GM21737 (cell line): ENCODE results near the gene RGL2.

ENCODE experiments used
- ATAC-seq: cut with Tn5 transposase; IDR thresholded peaks from one replicate; pipeline ENCODE4 v1.9.1; 2021; ENCODE audit warnings: mild to moderate bottlenecking, moderate library complexity; ENCODE audit not compliant: unreplicated experiment

The RGL2 gene

DNA sequence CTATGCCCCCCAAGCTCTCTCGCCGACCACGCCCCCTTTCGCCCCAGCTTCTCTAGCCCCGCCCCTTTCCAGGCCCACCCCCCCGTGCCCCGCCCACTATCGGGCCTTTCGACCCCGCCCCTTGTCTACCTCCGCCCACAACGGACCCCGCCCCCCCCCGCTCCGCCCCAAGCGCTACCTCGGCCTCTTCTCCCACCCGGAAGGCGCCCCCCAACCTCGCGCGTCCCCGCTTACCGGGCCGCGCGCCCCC is 18.6 kb upstream of the RGL2 start:
- ATAC-seq: no peak

DNA sequence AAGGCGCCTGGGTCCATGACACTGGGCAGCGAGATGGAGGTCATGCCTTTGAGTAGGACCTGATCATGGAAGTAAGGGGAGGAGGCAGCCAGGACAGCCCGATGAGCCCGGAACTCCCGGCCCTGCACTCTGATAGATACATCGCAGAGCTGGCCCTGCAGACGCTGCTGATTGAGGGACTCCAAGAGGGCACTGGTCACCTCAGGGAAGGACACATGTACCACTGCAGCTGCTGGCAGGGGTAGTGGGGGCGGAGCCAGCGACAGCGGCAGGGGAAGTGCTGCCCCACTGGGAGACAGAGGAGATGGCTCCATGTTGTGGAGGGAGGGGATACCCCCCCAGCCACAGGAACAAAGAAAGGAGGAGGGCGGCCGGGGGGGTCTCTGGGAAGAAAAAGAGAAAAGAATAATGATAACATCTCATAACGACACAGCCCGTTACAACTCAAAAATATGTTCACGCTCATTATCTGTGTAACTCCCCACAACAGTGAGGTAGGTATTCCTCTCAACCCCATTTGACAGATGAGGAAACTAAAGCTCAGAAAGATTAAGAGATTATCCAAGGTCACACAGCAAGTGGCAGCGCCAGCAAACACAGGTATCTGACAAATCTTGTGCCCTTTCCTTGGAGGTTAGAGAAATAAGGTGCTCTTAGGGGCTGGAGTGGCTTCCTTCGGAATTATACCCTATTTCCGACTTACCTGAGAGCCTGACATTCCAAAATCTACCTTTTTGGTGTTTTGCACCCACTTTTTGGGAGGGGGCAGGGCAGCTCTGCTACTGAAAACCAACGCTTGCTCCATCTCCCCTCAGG is 18.1 kb upstream of the RGL2 start:
- no peak for ATAC-seq

DNA sequence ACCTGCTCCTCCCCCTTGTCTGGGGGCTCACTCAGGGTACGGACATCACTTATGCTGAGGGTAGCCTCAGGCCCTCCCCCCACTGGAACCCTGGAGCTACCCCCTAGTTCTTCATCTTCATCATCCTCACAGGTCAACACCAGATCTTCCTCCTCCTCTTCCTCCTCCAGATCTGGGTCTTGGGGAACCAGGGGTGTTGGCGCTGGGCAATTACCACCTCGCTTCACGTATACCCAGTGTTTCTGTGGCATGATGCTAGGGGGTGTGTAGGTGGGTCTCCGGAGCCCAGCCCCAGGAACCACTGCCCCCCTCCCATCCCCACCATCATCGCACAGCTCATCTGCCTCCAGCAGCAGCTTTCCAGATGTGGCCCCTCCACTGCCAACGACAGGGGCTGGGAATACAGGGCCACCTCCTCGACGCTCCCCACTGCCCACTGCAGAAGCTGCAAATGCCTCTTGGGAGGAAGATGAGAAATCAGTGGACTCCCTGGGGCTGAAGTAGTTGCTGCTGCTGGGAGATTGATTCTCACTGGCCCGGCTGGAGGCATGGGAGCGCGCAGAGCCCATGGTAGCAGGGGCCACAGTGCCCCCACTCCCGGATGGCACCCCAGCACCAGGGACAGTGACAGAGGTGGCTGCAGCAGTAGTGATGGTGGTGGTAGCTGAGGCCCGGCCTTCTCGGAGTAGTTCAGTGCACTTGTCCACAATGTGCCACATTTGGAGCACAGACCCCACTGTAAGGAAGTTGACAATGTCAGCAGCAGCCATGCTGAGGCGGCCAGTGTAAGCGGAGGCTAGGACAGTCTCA is 17.3 kb upstream of the RGL2 start:
- no peak for ATAC-seq

DNA sequence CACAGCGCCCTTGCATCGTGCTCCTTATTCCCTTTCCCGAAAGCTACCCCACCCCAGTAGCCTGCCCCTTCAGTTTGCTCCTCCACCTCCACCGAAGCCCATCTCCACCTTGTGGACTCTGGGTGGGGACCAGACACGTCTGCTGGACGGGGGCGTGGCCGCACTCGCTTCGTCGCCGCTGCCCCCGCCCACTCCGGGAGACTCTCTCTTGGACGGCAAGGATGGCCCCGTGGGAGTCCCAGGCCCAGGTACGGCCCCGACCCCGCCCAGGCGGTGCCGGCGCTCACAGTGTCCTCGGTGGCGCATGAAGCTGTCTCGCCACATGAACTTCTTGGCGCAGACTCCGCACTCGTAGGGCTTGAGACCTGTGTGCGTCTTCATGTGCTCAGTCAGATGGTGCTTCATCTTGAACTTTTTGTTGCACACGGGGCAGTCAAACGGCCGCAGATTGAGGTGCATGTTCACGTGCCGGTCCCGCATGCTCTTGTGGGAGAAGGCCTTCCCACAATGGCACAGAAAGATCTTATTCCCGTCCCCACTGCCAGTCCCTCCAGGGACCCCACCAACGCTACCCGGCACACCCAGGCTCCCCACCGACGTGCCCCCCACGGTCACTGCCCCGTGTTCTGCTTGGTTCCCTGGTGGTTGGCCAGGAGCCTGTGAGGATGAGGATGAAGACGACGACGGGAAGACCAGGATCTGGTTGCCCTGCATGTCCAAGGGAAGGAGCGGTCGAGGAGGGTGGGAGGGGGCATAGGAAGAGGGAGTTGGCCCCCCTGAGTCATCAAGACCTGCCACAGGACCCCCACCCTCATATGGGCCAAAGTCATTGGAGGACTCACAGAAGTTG is 16.4 kb upstream of the RGL2 start:
- no peak for ATAC-seq

DNA sequence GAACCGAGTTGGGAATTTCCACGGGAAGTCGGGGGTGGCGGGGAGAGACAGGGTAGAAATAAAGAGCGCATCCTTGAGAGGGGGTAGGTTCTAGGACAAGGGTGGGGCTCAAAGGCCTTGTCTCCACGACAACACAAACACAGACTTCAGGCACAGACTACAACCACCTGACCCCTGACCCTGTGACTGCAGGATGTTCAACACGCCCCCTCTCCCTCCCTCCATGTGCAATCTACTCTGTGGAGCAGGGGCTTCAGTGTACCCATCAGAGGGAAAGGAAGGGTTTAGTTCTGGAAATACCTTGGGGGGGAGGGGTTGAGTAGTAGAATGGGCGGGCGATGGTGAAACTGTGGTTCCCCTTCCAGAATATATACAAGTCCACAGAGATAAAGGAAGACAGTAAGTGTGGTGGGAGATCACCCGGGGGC is 15.8 kb upstream of the RGL2 start:
- no peak for ATAC-seq

DNA sequence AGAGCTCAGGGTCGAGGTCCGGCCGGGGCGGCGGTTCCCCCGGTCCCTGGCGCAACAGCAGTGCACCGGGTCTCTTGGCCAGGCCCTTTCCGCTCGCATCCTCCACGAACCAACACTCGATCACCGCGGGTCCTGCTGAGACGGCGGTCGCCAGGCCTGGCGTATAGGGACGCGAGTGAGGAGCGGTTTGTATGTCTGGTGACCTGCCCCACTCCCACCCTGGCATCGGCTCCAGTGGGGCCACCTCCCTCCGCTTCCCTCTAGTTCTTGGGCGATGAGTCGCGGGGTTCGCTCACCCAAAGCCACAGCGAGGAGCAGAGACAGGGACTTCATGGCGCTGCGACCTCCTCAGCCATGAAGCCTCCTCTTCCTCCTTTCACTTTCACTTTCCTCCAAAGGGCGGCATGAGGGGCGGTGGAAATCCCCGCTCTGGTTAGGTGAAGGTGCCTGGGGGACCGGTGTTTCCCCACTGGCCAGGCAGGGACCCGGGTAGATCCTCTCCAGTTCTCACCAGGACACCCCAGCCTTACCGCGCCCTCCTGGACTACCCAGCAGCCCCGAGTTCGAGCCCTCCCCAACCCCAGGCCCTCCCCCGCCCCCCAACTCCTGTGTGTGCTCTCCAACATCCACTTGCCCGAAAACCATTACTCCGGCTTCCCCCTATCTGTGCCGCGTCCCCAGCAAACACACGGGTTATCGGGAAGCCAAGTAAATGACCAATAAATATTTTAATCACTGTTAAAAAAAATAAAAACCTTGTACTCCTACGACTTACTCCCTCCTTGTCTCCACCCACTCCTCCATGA is 15.2 kb upstream of the RGL2 start, which contains the start of gene TAPBP:
Gene TAPBP, minus strand, starts transcription at position 370 of the 806 bp plus-strand sequence. Its CDS starts 37 bp downstream, at position 333.
- ATAC-seq: peak; percentile 34

DNA sequence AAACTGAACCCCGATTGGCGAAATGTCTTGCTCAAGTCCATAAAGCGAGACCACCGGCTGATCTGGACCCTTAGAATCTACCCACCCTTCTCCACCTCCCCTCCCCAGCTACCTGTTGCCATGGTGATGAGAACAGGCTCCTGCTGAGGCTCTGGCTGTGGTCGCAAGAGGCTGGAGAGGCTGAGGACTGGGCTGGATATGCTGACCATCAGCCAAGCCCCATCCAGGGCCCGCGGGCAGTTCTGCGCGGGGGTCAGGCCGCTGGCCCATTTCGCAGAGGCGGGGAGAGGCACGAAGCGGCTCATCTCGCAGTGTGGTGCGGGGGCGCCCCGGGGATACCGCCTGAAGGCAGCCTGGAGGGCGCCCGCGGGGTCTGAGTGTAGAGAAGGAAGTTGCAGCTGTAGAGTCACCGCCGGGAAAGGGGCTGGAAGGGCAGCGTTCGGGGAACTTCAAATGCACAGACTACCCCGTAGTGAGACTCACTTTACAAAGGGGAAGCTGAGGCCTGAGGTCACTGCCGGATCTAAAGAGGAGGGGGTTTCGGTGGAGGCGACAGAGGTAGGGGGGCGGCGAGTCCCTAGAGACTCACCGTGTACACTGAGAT is 14.5 kb upstream of the RGL2 start:
- ATAC-seq: peak; percentile 3

DNA sequence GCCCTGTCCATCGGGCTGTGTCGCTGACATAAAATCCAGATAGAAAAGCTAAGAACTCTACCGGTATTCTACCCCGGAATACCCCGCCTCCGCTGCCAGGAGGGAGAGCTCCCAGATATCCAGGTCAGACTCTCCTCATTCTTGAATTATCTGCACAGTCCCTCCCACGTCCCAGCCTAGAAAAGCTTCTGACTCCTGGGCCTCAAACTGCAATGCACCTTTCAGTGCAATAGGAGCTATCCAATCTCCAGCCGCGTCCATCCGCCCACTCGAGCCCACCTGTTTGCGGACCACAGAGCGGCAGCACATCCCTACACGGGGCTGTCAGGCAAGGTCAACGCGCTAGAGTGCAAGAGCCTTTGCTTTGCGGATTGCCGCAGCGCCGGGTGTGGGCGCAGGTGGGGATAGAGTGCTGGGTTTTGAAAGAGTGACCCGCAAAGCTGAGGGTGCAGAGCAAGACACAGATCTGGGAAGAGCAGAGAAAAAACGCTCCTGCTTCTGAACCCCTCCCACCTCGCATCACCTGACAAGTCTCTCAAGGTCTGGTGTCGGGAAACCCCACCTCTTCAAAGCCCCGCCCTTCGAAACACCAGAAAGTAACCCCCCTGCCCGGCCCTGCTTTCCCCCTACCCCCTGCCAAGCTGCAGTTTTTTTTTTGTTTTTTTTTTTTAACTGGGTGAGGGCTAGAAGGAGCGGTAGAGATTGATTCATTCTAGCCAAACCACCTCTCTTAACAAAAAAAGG is 13.8 kb upstream of the RGL2 start:
- no peak for ATAC-seq

DNA sequence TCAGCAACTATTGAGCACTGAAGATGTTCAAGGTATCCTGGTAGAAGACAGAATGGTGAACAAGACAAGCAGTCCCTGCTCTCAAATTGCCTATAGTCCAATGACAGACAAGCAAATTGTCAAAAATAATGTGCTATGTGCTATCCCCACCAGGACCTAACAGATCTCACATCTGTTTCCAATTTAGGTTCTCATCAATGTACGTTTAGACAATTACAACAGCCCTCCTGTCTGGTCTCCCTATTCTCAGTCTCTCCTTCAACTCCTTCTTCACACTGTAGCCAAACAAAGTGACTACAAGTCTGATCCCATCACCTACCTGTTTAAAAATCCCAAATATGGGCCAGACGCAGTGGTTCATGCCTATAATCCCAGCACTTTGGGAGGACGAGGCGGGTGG is 7.6 kb upstream of the RGL2 start:
- no peak for ATAC-seq

DNA sequence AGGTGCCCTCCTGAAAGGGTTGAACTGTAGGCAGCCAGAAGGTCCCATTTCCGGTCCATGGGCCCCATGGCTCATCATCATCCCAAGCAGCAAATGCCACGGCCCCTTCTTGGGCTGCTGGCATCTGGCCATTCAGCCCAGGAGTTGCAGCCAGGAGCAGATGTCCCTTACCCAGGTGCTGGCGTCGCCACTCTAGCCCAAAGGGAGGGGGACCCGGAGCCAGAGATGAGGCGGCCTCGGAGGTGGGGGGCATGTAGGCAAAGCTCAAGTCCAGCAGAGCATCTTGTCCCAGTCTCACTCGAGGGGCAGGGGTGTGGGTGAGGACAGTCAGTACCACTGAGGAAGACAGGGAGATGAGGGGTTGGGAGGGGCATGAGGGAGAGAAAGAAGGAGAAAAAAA is 6.3 kb upstream of the RGL2 start:
- ATAC-seq: no peak

DNA sequence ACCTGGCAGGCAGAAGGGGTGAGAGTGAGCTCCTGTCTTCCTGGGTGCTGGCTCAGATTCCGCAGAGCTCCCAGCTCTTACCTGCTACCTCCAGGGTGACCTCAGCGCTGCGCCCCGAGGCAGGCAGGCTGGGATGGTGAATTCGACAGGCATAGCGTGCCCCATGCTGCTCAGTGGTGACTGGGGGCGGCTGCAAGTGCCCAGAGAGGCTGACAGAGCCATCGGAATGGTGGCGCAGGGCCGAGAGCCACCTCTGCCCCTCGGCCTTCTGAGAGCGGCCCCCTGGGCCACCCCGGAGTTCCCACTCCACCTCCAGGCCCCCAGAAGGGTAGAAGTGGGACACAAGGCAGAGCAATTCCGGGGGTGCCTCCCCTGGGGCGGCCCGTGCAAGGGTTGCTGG is 5.5 kb upstream of the RGL2 start:
- ATAC-seq: no peak

DNA sequence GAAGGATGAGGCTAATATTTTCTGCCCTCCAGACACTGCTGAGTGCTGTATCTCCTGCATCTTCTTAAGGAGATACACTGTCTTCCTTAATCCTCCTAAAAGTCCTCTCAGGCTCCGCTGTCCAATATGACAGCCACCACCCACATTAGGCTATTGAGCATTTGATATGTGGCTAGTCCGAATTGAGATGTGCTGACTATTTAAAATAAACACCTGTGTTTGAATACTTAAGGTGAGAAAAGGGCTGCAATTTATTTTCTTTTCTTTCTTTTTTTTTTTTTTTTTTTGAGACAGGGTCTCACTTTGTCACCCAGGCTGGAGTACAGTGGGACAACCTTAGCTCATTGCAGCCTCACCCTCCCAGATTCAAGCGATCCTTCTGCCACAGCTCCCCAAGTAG is 3.1 kb upstream of the RGL2 start:
- ATAC-seq: no peak

DNA sequence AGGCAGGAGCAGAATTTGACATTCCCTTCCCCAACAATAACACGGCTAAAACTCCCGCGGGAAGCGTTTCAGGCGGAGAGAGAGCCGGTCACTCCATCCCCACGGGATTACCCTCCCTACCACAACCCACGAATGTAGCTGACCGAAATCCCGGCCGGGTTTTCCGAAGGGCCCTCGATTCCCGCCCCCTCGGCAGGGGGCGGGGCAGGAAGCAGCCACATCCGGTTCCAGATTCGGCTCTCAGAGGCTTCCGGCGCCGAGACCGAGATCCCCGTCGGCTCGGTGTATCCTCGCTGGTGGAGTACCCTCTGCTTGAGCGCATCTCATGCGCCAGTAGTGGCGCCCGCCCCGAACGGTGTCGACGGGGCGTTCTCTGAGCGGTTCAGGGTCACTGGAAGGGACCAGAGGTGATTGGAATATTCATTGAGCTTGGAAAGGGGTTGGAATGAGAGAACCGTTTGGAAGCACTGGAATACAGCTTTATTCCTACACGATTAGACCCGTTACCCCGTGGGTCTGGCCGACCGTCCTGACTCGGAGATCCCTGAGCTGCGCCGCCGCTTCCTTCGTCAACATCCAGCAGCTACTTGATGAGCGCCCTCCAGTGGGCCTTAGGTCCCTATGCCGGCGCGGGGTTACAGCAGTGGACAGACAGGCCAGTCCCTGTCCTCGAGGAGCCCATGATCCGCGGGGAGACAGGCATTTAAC is 649 bp upstream of the RGL2 start:
- ATAC-seq: peak; percentile 60

DNA sequence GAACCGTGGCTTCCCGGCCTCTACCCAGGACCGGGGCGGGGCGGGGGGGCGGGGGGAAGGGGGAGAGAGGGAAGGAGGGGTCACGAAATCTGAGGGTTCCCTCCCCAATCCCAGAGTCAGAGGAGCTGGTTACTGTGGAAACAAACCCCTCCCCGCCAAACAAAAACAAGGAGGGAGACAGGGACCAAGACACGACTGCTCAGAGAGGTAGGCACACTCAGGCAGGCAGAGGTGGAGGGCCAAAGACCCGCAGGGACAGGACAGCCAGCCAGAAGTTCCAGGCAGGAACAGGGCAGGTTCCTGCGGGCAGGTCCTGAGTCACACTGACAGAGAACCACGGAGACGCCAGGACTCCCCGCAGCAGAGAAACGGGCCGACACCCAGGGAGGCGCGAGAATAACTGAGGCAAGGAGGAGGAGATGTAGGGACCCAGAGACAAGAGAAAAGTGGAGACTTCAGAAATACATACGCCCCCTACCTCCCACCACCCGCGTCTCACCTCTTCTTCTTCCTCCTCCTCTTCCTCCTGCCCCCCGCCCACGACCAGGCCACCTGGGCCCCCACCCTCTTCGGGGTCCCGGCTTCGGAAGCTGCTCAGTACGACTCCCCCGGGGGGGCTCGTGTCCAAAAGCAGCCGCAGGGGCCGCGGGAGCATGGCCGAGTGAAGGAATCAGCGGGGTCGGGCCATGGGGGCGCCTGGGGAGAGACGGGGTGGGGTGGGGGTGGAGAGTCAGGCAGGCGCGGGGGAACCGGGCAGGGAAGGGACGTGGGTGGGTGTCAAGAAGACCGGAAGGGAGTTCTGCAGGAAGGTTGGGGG is 578 bp downstream of the RGL2 start:
- no peak for ATAC-seq

DNA sequence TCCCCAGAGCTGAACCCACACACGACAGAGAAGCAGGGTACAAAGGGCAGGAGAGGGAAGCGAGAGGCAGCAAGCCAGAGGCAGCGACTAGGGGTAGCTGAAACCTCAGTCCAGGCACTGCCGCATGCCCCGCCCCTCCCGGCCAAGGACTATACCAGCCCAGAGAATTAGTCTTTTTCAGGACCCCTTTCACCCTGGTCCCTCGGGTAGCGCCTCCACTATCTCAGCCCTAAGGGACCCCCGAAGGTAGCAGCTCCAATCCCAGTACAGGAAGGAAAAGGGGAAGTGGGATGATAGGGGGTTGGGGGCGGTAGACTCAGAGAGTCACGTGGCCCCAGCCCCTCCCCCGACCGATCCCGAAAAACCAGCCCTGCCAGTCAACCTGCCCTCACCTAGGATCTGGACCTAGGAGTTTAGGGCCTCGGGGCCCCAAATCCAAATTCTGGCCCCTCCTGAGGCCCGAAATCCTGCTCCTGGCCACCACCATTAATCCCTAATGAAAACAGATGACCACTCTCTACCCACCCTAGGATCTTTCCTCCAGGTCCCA is 1.3 kb downstream of the RGL2 start:
- ATAC-seq: no peak

DNA sequence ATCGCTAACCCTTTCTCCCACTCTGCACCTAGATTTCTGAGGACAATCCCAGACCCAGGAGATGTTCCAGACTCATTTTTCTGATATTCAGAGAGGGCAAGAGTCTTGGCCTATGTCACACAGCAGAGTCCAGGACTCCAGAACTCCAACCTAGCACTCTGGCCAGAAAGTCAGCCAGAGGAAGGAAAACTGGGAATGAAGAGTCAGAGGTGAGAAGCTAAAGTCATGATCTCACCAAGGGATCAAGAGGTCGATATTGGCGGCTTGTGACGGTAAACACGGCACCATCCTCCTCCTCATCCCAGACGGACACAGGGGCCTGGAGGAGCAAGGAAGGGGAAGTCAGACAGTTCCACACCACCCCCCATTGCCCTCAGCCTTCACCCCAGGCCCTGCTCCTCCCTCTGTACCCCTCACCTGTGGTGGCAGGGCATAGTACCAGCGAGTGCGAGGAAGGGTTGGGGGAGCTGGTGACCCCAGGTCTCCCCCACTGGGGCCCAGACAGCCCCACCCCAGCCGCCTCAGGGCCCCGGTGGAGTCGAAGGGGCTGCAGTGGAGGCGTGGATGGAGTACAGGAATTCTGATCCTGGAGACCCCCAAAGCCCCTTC is 1.8 kb downstream of the RGL2 start:
- no peak for ATAC-seq

DNA sequence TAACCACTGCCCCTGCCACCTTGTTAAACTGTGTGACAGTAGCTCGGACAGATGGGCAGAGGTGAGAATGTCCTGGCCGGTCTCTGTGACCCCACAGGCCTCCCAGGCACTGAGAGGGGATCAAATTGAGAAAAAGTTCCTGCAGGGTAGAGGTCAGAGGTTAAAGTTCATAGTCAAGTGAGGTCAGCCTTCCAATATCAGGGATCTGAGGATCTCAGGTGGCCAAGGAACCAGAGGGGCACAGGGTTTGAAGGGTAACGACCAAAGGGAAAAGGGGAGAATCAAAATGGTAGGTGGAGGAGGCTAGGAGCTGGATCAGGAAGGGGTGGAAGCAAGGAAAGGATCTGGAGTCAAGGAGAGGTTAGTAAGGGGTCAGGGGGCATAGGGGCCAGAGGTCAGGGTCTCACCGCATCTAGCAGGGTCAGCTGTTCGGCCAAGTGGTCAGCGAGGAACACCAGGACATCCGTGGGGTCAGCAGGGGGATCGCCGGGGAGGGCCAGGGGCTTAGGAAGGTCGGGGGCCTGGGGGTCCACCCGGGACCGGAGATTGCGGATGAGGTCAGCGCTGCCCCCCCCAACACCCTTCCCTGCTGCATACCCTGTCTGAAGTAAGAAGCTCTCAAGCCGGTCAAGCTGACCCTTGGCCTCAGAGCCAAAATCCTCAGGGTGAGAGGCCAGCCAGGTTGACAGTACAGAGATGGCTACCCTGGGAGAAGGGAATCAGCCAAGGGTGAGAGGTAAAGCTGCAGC is 2.9 kb downstream of the RGL2 start:
- ATAC-seq: no peak
